ES-I3 (cell line): ENCODE results near the gene ACY1.

ENCODE experiments used
- H3K36me3 ChIP-seq: 2 replicates; pipeline ENCODE4 v1.6.1; 2013; ENCODE audit warnings: mild to moderate bottlenecking, low read length, control low read depth, moderate library complexity; ENCODE audit not compliant: insufficient read depth
- H3K4me1 ChIP-seq: 2 replicates; pipeline ENCODE4 v1.6.1; 2013; ENCODE audit warnings: mild to moderate bottlenecking, control low read depth, low read length; ENCODE audit not compliant: insufficient read depth
- H3K9ac ChIP-seq: 2 replicates; pipeline ENCODE4 v1.6.1; 2013; ENCODE audit warnings: low read depth, mild to moderate bottlenecking, low read length, moderate library complexity
- H3K9me3 ChIP-seq: 2 replicates; pipeline ENCODE4 v1.6.1; 2013; ENCODE audit warnings: mild to moderate bottlenecking, low read length, moderate library complexity; ENCODE audit not compliant: control insufficient read depth, insufficient read depth

Gene ACY1

GRCh38 chr3:51994530-51994929 is 11.2 kb downstream of the ACY1 start:
- Histone ChIP-seq H3K9me3 (no peaks in the 10 kb centered on the region), H3K36me3 (peaks cover 16% of the 10 kb centered on the region), H3K9ac (peak overlapping the region; percentile 83), H3K4me1 (peaks cover 18% of the 10 kb centered on the region)

DNA sequence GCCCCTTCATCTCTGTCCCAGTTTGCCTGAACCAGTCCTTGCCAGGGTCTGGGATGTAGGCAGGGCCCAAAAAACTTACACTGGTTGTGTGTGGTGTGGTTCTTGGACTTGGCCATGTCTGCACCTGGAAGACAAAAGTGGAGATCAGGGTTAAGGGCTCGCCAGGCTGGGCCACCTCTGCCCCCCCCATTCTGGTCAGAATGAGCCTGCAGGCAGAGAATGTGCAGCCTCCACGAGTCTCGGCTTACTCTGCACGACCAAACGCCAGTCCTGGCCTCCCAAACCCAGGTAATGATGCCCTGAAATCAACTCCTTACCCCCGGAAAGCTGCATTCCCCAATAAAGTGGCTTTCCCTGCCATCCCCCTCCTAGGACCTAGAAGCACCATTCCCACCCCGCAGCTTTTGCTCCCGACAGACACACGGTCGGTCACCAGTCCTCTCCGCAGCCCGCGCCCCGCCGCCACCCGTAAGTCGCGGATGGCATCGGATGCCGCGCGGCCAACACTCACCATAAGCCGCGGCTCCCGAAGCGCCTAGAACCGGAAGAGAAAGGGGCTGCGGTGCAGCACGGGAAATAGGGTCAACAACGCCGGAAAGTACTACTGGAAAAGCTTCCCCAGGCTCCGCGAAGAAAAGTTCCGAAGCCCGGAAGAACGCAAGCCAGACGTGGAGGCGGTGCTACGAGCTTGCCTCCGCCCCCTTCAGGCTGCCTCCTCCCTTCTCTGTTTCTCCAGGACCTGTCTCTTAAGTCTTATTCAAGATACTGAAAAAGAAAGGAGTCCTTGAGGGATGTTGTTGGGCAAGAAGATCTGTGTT is 12.2 kb downstream of the ACY1 start, which contains the start of gene RPL29:
RPL29 (minus strand) TSS at position 550 of the 818 bp plus-strand sequence; CDS start at position 116, 434 bp downstream.
- H3K4me1 ChIP-seq: peaks cover 18% of the 10 kb centered on the region
- H3K9ac ChIP-seq: peak within 1 kb of the TSS; percentile 83

DNA sequence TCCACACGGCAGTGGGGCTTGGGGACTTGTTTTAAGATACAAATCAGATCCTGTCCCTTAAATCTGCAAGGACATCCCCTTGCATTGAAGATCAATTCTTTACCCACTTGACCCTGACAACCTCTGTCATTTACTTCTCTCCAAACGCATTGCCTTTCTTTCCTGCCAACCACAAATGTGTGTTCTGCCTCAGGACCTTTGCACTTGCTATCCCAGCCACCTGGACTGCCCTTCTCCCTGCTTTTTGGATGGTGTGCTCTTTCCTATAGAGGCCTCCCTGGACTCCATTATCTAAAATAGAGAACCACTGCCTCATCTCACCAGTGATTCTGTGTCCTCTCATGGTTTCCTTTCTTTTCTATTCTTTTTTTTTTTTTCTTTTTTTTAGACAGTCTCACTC is 13.8 kb downstream of the ACY1 start:
- Histone ChIP-seq H3K36me3 (peaks cover 16% of the 10 kb centered on the region), H3K9ac (no peak overlapping the region), H3K9me3 (no peaks in the 10 kb centered on the region), H3K4me1 (peaks cover 23% of the 10 kb centered on the region)

More for the DNA sequence above, 12.2 kb downstream of the ACY1 start, which contains the start of gene RPL29:
- H3K9me3 ChIP-seq: no peaks in the 10 kb centered on the region
- H3K36me3 ChIP-seq: peaks cover 16% of the 10 kb centered on the region

GRCh38 chr3:51997935-51998596 is 14.7 kb downstream of the ACY1 start:
- H3K36me3 ChIP-seq: peaks cover 16% of the 10 kb centered on the region
- H3K9me3 ChIP-seq: no peaks in the 10 kb centered on the region
- peaks cover 31% of the 10 kb centered on the region for H3K4me1 ChIP-seq
- H3K9ac ChIP-seq: peak overlapping the region; percentile 17; the same call in 1 of the 2 replicates

DNA sequence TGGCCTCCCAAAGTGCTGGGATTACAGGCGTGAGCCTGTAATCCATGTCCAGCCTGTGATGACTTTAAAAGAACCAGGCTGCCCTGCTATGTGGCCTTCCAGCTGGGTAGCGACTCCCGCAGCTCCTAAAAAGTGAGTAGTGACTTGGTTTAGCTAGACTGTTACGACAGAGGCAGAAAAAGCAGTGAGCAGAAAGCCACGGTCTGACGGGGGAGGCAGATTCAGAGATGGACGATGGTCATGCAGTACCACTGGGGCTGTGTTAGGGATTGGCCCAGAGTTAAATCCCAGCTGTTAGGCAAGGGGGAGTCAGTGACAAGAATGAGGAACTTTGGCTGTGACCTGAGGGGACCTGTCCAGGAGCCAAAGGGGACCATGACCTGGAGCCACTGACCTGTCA is 15.4 kb downstream of the ACY1 start:
- no peaks in the 10 kb centered on the region for H3K9me3 ChIP-seq
- peaks cover 14% of the 10 kb centered on the region for H3K36me3 ChIP-seq
- peaks cover 33% of the 10 kb centered on the region for H3K4me1 ChIP-seq
- no peak overlapping the region for H3K9ac ChIP-seq

DNA sequence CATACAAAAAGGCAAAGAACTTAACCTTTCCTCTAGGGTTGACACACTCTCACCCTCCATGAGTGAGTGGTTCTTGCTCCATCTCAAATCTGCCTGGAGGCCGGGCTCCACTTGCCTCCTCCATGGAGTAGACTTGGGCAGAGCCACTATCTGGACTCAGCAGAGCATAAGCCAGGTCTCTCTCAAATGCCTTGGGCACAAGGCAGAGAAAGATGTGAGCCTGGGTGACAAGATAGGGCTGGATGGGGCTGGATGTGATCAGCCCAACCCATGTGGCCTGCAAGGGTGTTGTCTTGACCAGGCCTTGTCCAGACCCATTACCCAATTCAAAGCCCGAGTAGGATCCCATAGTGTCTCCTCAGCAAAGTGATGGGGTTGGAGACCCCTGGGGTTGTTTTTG is 16.5 kb downstream of the ACY1 start:
- Histone ChIP-seq H3K9me3 (no peaks in the 10 kb centered on the region), H3K9ac (no peak overlapping the region), H3K36me3 (peaks cover 4% of the 10 kb centered on the region), H3K4me1 (peaks cover 24% of the 10 kb centered on the region)

- no peak overlapping the region for H3K9ac ChIP-seq
- H3K36me3 ChIP-seq: no peaks in the 10 kb centered on the region
- no peaks in the 10 kb centered on the region for H3K9me3 ChIP-seq
- H3K4me1 ChIP-seq: peaks cover 29% of the 10 kb centered on the region
Observed at GRCh38 chr3:52001443-52001974, 18.2 kb downstream of the ACY1 start.

- peaks cover 29% of the 10 kb centered on the region for H3K4me1 ChIP-seq
- no peak overlapping the region for H3K9ac ChIP-seq
- H3K9me3 ChIP-seq: no peaks in the 10 kb centered on the region
- H3K36me3 ChIP-seq: no peaks in the 10 kb centered on the region
Observed at GRCh38 chr3:52002748-52003147, 19.4 kb downstream of the ACY1 start.

GRCh38 chr3:52004163-52004787 is 20.9 kb downstream of the ACY1 start:
- Histone ChIP-seq H3K36me3 (no peaks in the 10 kb centered on the region), H3K4me1 (peaks cover 23% of the 10 kb centered on the region), H3K9ac (no peak overlapping the region), H3K9me3 (no peaks in the 10 kb centered on the region)

DNA sequence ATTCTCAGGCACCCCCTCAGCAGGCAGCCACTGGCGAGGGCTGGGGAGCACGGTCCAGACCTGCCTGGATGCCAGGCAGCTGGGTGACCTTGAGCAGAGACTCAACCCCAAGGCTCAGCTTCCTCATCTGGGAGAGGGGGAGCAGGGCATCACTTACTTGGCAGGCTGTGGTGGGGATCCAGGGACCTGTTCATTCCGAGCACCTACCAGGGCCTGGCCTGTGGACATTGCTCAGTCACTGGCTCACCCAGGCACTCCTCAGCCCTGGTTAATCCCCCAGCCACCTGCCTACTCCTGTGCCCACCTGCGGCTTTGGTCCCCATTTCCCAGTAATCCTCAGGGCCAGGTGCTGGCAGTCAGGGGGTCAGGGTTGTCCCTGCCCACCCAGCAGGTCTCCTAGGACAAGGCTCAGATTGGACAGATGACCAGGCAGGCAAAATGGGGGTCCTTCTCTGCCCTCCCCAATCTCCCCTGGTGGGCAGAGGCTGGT is 21.6 kb downstream of the ACY1 start:
- H3K4me1 ChIP-seq: peaks cover 23% of the 10 kb centered on the region
- no peaks in the 10 kb centered on the region for H3K9me3 ChIP-seq
- H3K36me3 ChIP-seq: no peaks in the 10 kb centered on the region
- H3K9ac ChIP-seq: no peak overlapping the region

DNA sequence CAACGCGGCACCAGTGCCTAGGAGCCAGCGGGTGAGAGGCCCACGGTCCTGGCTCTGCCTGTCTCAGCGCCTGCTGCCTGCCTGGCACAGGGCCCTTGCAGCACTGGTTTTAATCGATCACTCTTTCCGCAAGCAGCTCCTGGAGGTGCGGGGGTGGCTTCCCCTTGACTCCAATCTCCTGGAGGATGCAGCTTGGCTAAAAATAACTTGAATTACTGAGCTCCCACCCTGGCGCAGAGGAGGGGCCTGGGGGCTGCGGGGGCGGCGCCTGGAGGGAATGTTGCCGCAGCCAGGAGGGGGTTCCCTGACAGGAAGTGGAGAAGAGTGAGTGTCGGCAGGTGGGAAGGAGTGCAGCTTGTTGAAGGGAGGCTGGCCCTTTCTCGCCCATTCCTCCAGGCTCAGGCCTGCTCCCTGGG is 22.2 kb downstream of the ACY1 start:
- H3K4me1 ChIP-seq: peaks cover 23% of the 10 kb centered on the region
- H3K9me3 ChIP-seq: no peaks in the 10 kb centered on the region
- no peak overlapping the region for H3K9ac ChIP-seq
- no peaks in the 10 kb centered on the region for H3K36me3 ChIP-seq

DNA sequence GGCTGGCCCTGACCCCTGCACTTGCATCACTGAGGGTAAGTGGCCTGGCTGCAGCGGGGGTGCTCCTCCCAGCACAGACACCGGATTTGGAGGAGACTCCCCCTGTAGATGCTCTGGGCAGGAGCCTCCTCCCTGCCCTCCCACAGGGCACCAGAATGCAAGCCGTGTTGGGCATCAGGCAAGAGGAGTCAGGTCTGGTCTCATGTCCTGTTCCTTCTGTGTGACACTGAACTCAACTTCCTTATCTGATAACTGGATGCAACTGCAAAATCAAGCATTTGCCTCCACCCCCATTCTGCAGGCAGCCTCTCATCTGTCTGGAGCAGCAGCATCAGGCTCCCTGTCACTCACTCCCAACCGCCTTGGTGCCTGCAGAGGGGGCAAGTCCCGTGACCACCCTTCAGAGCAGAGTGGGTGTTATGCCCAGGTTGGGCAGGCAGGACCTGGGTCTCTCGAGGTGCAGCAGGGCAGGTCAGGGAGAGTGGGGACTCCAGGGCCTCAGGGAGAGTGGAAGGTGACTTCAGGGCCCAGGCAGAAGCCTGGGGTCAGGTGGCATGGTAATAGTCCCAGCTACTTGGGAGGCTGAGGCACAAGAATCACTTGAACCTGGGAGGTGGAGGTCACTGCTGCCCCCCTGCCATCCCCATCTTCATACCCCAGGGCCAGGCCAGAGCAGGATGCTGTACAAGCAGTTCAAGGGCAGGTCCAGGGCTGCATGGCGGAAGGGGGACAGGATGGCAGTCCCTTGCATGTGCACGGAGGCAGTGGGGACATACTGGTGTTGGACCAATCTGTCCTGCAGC is 22.9 kb downstream of the ACY1 start:
- Histone ChIP-seq H3K9me3 (no peaks in the 10 kb centered on the region), H3K36me3 (no peaks in the 10 kb centered on the region), H3K9ac (no peak overlapping the region), H3K4me1 (peaks cover 23% of the 10 kb centered on the region)

DNA sequence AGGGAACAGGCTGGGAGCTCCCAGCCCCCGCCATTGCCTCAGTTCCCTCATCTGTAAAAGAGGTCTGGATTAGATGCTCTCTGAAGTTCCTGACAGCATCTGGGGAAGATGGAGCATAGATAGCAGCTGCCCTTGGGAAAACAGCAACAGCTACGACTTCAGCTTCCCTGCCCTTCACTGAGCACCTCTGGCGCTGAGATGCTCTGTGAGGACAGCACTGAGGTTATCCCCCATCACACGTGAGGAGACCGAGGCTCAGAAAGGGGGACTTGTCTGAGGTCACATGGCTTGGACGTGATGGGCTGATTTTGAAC is 23.4 kb downstream of the ACY1 start:
- no peaks in the 10 kb centered on the region for H3K36me3 ChIP-seq
- no peak overlapping the region for H3K9ac ChIP-seq
- H3K9me3 ChIP-seq: no peaks in the 10 kb centered on the region
- H3K4me1 ChIP-seq: peaks cover 21% of the 10 kb centered on the region

DNA sequence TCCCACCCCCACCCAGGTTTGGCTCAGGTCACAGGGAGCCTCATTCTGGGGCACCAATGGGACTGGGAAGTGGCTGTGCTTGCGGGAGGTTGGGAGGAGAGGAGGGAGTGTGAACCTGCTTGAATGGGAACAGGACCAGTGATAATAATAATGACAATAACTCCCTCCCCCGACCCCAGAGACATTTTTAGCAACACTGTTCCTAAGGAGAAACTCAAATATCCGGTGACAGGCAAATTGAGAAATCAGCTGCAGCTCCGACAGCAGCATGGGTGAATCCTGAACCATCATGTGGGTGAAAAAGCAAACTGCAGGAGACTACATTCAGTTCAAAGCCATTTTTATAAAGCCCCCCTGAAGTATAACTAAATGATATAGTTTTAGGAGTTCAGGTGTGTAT is 24.0 kb downstream of the ACY1 start:
- H3K4me1 ChIP-seq: peaks cover 18% of the 10 kb centered on the region
- no peaks in the 10 kb centered on the region for H3K36me3 ChIP-seq
- H3K9ac ChIP-seq: no peak overlapping the region
- H3K9me3 ChIP-seq: no peaks in the 10 kb centered on the region
